ENCODE data around the gene TTLL12. TPM values are rescaled to one million over a fixed set of nuclear protein-coding genes. Genes with fewer than 3 reads are reported as not detected.

TTLL12 gene
- total RNA-seq, 4 donors from 2014 or later: 20.0 to 35.2 (median 28.6) TPM

DNA sequence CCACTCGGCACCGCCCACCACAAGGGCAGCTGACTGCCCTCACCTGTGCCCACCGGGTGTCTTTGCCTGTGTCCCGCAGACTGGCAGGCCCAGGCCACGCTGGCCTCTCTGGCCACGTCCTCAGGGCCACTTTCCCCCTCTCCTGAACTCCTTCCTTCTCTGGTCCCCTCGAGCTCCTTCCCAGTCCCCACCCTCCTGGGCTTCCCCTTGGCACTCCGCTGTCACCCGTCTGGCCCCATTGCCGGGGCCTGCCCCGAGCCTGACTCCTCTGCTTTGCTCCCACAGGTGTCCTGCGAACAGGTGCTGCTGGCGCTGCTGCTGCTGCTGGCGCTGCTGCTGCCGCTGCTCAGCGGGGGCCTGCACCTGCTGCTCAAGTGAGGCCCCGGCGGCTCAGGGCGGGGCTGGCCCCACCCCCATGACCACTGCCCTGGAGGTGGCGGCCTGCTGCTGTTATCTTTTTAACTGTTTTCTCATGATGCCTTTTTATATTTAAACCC lies 58.0 kb downstream of the TTLL12 start:
- Histone ChIP-seq H3K27ac (no peak overlapping the region), H3K4me1 (no peaks in the 10 kb centered on the region), H3K36me3 (peaks cover 8 to 13% of the 10 kb centered on the region in 2 donors), H3K9me3 (no peaks in the 10 kb centered on the region), H3K27me3 (no peaks in the 10 kb centered on the region), H3K4me3 (replicated peaks in 1 of 3) (no peak overlapping the region)
- no peak for DNase-seq
- WGBS, 2 donors: 54 to 72% methylated on average over 19 to 20 of the region's 20 CpGs
- intact Hi-C loops (cut with DNase I): no loop called here
- no peak for TF ChIP-seq POLR2A (IDR thresholded peaks at IDR 0.05)
- TF ChIP-seq, protein P1, sequence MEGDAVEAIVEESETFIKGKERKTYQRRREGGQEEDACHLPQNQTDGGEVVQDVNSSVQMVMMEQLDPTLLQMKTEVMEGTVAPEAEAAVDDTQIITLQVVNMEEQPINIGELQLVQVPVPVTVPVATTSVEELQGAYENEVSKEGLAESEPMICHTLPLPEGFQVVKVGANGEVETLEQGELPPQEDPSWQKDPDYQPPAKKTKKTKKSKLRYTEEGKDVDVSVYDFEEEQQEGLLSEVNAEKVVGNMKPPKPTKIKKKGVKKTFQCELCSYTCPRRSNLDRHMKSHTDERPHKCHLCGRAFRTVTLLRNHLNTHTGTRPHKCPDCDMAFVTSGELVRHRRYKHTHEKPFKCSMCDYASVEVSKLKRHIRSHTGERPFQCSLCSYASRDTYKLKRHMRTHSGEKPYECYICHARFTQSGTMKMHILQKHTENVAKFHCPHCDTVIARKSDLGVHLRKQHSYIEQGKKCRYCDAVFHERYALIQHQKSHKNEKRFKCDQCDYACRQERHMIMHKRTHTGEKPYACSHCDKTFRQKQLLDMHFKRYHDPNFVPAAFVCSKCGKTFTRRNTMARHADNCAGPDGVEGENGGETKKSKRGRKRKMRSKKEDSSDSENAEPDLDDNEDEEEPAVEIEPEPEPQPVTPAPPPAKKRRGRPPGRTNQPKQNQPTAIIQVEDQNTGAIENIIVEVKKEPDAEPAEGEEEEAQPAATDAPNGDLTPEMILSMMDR (IDR thresholded peaks at IDR 0.05): no peak

DNA sequence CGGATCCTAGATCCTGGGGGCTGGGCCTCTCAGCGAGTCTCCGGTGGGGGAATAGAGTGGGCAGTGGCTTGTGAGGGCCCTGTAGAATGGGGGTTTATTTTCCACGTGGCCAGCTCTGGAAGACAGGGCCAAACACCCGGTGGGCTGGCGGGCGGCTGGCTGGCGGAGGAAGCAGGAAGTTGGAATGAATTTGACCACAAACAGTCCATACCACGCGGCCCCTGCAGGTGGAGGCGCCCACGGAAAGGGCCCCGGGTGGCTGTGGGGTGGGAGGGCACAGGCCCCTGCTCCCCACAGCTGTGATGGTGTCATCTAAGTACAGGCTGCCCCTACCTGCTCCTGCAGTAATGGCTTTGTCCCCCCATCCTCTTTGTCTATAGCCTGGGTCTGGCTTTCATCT lies 58.8 kb downstream of the TTLL12 start:
- Histone ChIP-seq H3K27ac (no peak overlapping the region), H3K4me3 (replicated peaks in 1 of 3) (no peak overlapping the region), H3K27me3 (no peaks in the 10 kb centered on the region), H3K36me3 (peaks cover 7 to 11% of the 10 kb centered on the region in 2 donors), H3K4me1 (no peaks in the 10 kb centered on the region), H3K9me3 (no peaks in the 10 kb centered on the region)
- no peak for TF ChIP-seq POLR2A (IDR thresholded peaks at IDR 0.05)
- TF ChIP-seq, protein P1 (IDR thresholded peaks at IDR 0.05): no peak
- WGBS, 2 donors: 74 to 88% methylated on average over 3 to 13 of the region's 13 CpGs
- intact Hi-C loops (cut with DNase I): no loop called here
- no peak for DNase-seq

DNA sequence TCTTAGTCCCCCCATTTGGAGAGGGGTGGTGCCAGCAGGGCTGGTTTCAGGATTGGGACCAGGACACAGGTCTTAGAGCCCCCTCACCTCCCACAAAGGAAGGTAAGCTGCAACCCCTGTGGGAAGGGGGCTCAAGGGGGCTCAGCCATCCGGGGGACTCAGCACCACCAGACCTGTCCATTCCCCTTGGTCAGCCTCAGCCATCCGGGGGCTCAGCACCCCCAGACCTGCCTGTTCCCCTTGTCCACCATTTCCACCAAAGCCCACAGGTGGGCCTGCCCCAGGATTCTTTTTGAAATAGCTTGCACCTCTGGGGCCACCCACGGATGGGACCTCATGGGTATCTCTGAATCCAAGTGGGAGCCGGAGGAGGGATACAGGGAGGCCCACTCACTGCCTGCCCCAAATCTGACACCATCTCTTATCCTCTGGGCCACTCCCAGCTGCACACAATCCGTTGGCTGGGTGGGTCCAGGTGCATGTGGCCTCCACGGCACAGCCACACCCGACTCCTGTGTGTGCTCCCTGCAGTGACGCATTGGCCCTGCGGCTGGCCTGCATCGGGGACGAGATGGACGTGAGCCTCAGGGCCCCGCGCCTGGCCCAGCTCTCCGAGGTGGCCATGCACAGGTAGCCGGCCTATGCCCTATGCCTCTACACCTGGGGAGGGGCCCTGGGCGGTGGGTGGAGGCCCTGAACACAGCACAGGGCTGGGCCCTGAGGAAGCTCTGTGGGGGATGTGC lies 59.6 kb downstream of the TTLL12 start:
- Histone ChIP-seq H3K27me3 (no peaks in the 10 kb centered on the region), H3K4me1 (no peaks in the 10 kb centered on the region), H3K9me3 (no peaks in the 10 kb centered on the region), H3K27ac (no peak overlapping the region), H3K4me3 (replicated peaks in 1 of 3) (no peak overlapping the region), H3K36me3 (peaks cover 3 to 4% of the 10 kb centered on the region in 2 donors)
- no peak for DNase-seq
- WGBS, 2 donors: 80 to 97% methylated on average over 5 to 6 of the region's 17 CpGs
- intact Hi-C loops (cut with DNase I): no loop called here
- TF ChIP-seq, protein P1 (IDR thresholded peaks at IDR 0.05): no peak
- no peak for TF ChIP-seq POLR2A (IDR thresholded peaks at IDR 0.05)

DNA sequence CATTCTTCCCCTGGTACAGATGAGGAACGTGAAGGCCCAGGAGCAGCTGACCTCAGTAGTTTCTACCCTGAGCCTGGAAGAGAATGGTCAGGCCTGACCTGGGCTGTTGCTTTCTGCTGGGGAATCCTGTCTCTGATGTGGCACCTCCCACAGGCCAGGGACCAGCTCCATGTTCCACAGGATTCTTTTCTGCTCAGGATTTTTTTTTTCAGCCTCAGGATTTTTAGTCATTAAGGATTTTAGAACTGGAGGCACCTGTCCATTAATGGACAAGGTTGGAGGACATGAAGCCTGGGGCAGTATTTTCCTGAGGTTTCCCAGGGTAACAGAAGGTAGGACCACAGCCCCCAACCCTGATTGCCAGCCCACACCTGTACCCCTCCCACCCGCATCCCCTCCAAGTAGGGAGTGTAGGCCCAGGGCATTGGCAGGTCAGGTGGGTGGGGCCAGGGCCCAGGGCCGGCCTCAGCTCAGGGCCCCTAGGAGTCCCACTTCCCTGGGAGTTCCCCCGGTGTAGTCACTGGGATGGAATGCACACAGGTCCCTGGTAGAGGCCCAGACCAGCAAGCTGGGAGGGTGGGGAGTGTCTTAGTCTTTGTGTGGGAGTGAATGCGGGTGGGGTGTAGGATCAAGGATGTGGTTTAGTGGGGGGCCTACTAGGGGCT lies 60.3 kb downstream of the TTLL12 start:
- WGBS, 2 donors: 60 to 85% methylated on average over 3 to 4 of the region's 5 CpGs
- Histone ChIP-seq H3K4me3 (replicated peaks in 1 of 3) (no peak overlapping the region), H3K27ac (no peak overlapping the region), H3K27me3 (no peaks in the 10 kb centered on the region), H3K36me3 (no peaks in the 10 kb centered on the region), H3K9me3 (no peaks in the 10 kb centered on the region), H3K4me1 (no peaks in the 10 kb centered on the region)
- intact Hi-C loops (cut with DNase I): no loop called here
- no peak for TF ChIP-seq POLR2A (IDR thresholded peaks at IDR 0.05)
- TF ChIP-seq, protein P1 (IDR thresholded peaks at IDR 0.05): no peak
- no peak for DNase-seq

DNA sequence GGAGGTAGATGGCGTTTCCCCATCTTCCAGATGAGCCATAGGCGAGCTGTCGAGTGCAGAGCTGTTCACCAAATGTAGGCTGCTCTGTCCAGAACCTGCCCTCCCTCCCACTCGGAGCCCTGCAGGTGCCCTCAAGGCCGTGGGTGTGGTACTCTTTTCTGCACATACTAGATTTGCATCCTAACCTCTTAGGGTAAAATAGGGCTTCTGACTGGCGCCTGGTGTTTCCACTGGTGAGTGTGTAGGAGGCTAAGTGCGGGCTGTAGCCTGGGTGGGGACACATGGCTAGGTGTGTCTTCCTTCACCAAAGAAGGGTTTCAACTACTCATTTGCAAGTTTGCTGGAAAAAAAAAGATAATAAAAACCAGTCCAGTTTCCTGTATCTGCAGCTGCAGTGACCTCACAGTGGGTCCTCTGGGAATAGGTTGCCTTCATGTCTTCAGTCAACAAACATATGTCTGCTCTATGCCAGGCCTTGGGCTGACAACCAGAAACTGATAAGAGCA lies 67.9 kb downstream of the TTLL12 start:
- Histone ChIP-seq H3K27ac (no peak overlapping the region), H3K36me3 (no peaks in the 10 kb centered on the region)
- 73 to 75% methylated on average over 3 to 6 of the region's 7 CpGs for WGBS, 2 donors

More for the DNA sequence above, 67.9 kb downstream of the TTLL12 start:
- no peak for DNase-seq
- intact Hi-C loops (cut with DNase I): no loop called here
- TF ChIP-seq, protein P1 (IDR thresholded peaks at IDR 0.05): no peak
- no peak for TF ChIP-seq POLR2A (IDR thresholded peaks at IDR 0.05)
- H3K27me3 ChIP-seq: no peaks in the 10 kb centered on the region
- H3K4me3 ChIP-seq (replicated peaks in 1 of 3): no peak overlapping the region
- H3K4me1 ChIP-seq: no peaks in the 10 kb centered on the region
- no peaks in the 10 kb centered on the region for H3K9me3 ChIP-seq
